ENCODE data around the gene STX2.
"Not testable (repeated sequence)": the region's sequence is repeated elsewhere in the genome, so short reads cannot be mapped to it uniquely, and the experiment has no call there.

STX2 gene

DNA sequence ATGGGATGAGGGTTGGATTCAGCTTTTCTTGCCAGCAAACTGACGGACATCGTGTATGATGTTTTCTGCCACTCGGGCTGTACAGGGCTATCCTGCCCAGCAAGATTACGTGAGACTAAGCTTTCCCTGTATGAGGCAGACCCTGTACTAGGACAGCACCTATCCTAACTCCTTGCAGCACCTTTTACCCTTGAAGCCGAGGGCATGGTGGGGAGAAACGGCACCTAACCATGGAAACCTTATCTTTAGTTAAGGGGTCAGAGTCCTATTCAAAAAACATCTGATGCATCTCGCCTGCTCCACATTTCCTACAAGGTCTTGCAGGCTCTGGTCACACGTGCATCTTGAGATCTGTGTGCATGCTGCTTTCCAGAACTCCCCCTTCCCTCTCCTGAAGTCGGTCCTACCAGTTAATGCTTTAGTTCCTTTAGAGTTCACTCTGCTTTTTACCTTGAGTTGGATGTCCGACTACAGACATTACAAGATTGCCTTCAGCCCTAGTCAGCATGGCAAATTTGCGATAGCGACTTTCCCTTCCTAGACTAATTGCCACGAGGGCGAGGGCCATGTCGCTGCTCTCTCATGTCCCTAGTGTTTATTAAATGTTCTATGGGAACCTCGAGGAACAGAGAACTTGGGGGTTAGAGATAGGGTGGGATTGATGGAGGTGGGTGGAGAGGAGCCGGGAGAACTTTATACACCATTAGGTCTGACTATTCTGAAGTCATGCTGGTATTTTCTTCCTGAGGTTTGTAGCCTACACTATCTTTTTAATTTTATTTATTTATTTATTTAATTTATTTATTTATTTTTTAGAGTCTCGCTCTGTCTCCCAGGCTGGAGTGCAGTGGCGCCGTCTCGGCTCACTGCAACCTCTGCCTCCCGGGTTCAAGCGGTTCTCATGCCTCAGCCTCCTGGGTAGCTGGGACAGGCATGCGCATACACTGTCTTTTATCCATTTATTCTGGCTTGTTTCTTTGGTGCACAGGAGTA lies 39.4 kb upstream of the STX2 start:
- DNase-seq (ENCODE audit: low read depth) = no peak
- TF ChIP-seq, protein P1, sequence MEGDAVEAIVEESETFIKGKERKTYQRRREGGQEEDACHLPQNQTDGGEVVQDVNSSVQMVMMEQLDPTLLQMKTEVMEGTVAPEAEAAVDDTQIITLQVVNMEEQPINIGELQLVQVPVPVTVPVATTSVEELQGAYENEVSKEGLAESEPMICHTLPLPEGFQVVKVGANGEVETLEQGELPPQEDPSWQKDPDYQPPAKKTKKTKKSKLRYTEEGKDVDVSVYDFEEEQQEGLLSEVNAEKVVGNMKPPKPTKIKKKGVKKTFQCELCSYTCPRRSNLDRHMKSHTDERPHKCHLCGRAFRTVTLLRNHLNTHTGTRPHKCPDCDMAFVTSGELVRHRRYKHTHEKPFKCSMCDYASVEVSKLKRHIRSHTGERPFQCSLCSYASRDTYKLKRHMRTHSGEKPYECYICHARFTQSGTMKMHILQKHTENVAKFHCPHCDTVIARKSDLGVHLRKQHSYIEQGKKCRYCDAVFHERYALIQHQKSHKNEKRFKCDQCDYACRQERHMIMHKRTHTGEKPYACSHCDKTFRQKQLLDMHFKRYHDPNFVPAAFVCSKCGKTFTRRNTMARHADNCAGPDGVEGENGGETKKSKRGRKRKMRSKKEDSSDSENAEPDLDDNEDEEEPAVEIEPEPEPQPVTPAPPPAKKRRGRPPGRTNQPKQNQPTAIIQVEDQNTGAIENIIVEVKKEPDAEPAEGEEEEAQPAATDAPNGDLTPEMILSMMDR (IDR thresholded peaks at IDR 0.05; ENCODE audit: control insufficient read depth, extremely low read depth, insufficient read depth) = no peak
- H3K4me3 ChIP-seq (ENCODE audit: low read depth, low read length) = no peak overlapping the region

DNA sequence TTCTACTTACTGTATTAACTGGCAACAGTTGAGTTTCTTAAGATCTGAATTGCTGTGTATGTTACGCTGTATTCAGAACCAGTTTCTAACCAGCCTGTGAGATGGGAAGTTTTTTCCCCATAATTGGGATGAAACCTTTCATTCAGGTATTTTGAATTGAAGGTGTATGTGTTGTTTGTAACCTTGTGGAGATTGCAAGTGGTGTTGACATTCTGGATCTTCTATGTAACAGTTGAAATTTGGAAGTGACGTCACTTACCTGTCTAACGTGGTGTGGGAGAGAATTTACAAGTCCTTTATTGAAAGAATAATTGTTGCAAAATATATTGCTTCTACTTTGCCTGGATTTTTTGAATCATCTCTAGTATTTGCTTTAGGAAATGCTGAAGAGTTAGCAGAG lies 38.3 kb upstream of the STX2 start:
- no peak for DNase-seq (ENCODE audit: low read depth)
- TF ChIP-seq, protein P1 (IDR thresholded peaks at IDR 0.05; ENCODE audit: control insufficient read depth, extremely low read depth, insufficient read depth) = no peak
- H3K4me3 ChIP-seq (ENCODE audit: low read depth, low read length) = no peak overlapping the region

DNA sequence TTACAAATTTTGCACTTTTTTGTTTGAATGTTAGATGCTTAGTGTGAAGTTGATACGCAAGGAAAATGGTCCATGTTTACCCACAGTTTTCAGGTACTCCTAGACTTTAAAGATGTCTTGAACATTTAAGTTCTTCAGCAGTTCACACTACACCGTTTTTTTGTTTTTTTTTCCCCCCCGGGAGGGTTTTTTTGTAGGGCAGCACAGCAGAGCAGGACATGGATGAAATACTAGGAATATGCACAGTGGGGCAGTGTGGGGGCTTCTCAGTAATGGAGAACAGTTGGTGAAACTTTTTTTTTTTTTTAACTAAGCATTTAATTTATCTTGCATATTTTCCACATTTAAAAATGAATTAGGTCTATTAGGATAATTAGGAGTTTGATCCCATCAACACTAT lies 37.7 kb upstream of the STX2 start:
- TF ChIP-seq, protein P1 (IDR thresholded peaks at IDR 0.05; ENCODE audit: control insufficient read depth, extremely low read depth, insufficient read depth) = no peak
- no peak overlapping the region for H3K4me3 ChIP-seq (ENCODE audit: low read depth, low read length)
- no peak for DNase-seq (ENCODE audit: low read depth)

DNA sequence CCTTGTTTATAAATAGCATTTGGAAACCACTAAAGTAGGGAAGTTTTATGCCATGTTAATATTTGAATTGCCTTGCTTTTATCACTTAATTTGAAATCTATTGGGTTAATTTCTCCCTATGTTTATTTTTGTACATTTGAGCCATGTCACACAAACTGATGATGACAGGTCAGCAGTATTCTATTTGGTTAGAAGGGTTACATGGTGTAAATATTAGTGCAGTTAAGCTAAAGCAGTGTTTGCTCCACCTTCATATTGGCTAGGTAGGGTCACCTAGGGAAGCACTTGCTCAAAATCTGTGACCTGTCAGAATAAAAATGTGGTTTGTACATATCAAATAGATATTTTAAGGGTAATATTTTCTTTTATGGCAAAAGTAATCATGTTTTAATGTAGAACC lies 37.2 kb upstream of the STX2 start:
- no peak for DNase-seq (ENCODE audit: low read depth)
- TF ChIP-seq, protein P1 (IDR thresholded peaks at IDR 0.05; ENCODE audit: control insufficient read depth, extremely low read depth, insufficient read depth) = no peak
- no peak overlapping the region for H3K4me3 ChIP-seq (ENCODE audit: low read depth, low read length)

DNA sequence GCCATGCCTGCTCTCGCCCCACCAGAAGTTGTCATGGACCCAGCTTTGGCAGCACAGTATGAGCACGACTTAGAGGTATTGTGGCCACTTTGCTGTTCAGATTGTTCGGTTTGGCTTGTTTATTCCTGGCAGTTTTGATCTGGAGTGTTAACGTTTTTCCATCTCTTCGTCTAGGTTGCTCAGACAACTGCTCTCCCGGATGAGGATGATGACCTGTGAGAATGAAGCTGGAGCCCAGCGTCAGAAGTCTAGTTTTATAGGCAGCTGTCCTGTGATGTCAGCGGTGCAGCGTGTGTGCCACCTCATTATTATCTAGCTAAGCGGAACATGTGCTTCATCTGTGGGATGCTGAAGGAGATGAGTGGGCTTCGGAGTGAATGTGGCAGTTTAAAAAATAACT lies 36.7 kb upstream of the STX2 start:
- not testable (repeated sequence) for H3K4me3 ChIP-seq (ENCODE audit: low read depth, low read length); DNase-seq (ENCODE audit: low read depth)

DNA sequence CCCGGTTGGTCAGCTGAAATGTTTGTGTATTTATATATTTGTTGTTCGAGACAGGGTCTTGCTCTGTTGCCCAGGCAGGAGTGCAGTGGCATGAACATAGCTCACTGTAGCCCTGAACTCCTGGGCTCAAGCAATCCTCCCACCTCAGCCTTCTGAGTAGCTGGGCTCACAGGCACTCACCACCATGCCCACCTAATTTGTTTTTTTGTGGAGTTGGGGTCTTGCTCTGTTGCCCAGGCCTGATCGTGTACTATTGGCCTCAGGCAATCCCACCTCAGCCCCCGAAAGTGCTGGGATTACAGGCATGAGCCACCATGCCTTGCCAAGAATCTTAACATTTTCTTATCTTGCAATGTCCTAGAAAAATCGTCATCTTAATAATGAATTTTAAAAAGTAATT lies 36.1 kb upstream of the STX2 start:
- TF ChIP-seq, protein P1 (IDR thresholded peaks at IDR 0.05; ENCODE audit: control insufficient read depth, extremely low read depth, insufficient read depth) = no peak
- H3K4me3 ChIP-seq (ENCODE audit: low read depth, low read length) = no peak overlapping the region

DNA sequence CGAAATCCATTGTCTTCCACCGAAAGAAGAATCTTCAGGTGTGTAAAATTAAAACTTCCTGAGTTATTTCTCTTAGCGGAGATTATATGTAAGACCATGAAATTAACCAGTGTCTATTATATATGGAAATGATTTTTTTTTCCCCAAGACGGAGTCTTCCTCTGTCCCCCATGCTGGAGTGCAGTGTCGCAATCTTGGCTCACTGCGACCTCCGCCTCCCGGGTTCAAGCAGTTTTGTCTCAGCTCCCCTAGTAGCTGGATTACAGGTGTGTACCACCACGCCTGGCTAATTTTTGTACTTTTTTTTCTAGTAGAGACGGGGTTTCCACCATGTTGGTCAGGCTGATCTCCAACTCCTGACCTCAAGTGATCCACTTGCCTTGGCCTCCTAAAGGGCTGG lies 35.6 kb upstream of the STX2 start:
- no peak for DNase-seq (ENCODE audit: low read depth)
- no peak overlapping the region for H3K4me3 ChIP-seq (ENCODE audit: low read depth, low read length)
- TF ChIP-seq, protein P1 (IDR thresholded peaks at IDR 0.05; ENCODE audit: control insufficient read depth, extremely low read depth, insufficient read depth) = no peak

More for the DNA sequence above, 36.1 kb upstream of the STX2 start:
- DNase-seq (ENCODE audit: low read depth) = no peak

All from LNCaP clone FGC (cell line).